RWPE2 (cell line): ENCODE measurements around the gene SLC9C1.

ENCODE experiments used
- ATAC-seq: fragments of 200-7000 bp; cut with Tn5 transposase; 3 replicates; pipeline ENCODE4 v1.9.1; 2021; ENCODE audit warnings: low read depth
- DNase-seq: peaks from one replicate; pipeline ENCODE4 v3.0.0-alpha.2; 2020; ENCODE audit warnings: low spot score
- H3K27ac ChIP-seq: fragments of 450-650 bp; 2 replicates; pipeline ENCODE4 v1.5.1; 2017; ENCODE audit warnings: mild to moderate bottlenecking; ENCODE audit not compliant: poor library complexity, severe bottlenecking
- H3K27me3 ChIP-seq: fragments of 250-450 bp; sonication (Bioruptor Pico); 2 replicates; pipeline ENCODE4 v1.5.1; 2021; ENCODE audit warnings: mild to moderate bottlenecking, moderate library complexity; ENCODE audit not compliant: insufficient read depth, poor library complexity, severe bottlenecking
- H3K36me3 ChIP-seq: fragments of 250-450 bp; sonication (Bioruptor Pico); 2 replicates; pipeline ENCODE4 v1.5.1; 2020; ENCODE audit warnings: low read depth, mild to moderate bottlenecking, moderate library complexity
- H3K4me1 ChIP-seq: fragments of 250-450 bp; sonication (Bioruptor Pico); 2 replicates; pipeline ENCODE4 v1.5.1; 2021; ENCODE audit warnings: mild to moderate bottlenecking, moderate library complexity; ENCODE audit not compliant: insufficient read depth, poor library complexity, severe bottlenecking
- H3K4me3 ChIP-seq: fragments of 250-450 bp; sonication (Bioruptor Pico); 2 replicates; pipeline ENCODE4 v1.5.1; 2021; ENCODE audit warnings: mild to moderate bottlenecking, moderate library complexity; ENCODE audit not compliant: severe bottlenecking
- H3K9me3 ChIP-seq: fragments of 250-450 bp; sonication (Bioruptor Pico); 2 replicates; pipeline ENCODE4 v1.5.1; 2021; ENCODE audit warnings: mild to moderate bottlenecking, moderate library complexity; ENCODE audit not compliant: severe bottlenecking
- CTCF ChIP-seq: fragments of 450-650 bp; IDR thresholded peaks from one replicate; pipeline ENCODE4 v1.5.1; 2017; ENCODE audit warnings: mild to moderate bottlenecking, moderate library complexity; ENCODE audit not compliant: poor library complexity, severe bottlenecking

SLC9C1 gene

GRCh38 chr3:112338021-112338726, 44.2 kb upstream of the SLC9C1 start:
- DNase-seq = no peak
- H3K27ac ChIP-seq = no peak overlapping the region
- no peak for ATAC-seq
- TF ChIP-seq CTCF = no peak
- H3K27me3 ChIP-seq = no peaks in the 10 kb centered on the region
- H3K36me3 ChIP-seq = no peaks in the 10 kb centered on the region
- no peaks in the 10 kb centered on the region for H3K4me1 ChIP-seq
- no peaks in the 10 kb centered on the region for H3K9me3 ChIP-seq
- H3K4me3 ChIP-seq = no peak overlapping the region

GRCh38 chr3:112335434-112335781, 41.4 kb upstream of the SLC9C1 start:
- Histone ChIP-seq H3K27ac (no peak overlapping the region), H3K9me3 (no peaks in the 10 kb centered on the region), H3K27me3 (no peaks in the 10 kb centered on the region), H3K4me3 (no peak overlapping the region), H3K4me1 (no peaks in the 10 kb centered on the region), H3K36me3 (no peaks in the 10 kb centered on the region)
- DNase-seq (no peak), ATAC-seq (no peak)
- no peak for TF ChIP-seq CTCF

- Histone ChIP-seq H3K27me3 (no peaks in the 10 kb centered on the region), H3K27ac (no peak overlapping the region), H3K4me3 (no peak overlapping the region), H3K4me1 (no peaks in the 10 kb centered on the region), H3K36me3 (no peaks in the 10 kb centered on the region), H3K9me3 (no peaks in the 10 kb centered on the region)
- ATAC-seq = no peak
- no peak for DNase-seq
- TF ChIP-seq CTCF = no peak
Measured at GRCh38 chr3:112334691-112335433, 40.8 kb upstream of the SLC9C1 start.

- Histone ChIP-seq H3K36me3 (no peaks in the 10 kb centered on the region), H3K27me3 (no peaks in the 10 kb centered on the region), H3K9me3 (no peaks in the 10 kb centered on the region), H3K4me3 (peak overlapping the region; percentile 31), H3K27ac (no peak overlapping the region), H3K4me1 (no peaks in the 10 kb centered on the region)
- DNase-seq = no peak
- ATAC-seq = peak; percentile 41; the same call in 2 of the 3 replicates
- no peak for TF ChIP-seq CTCF
Measured at GRCh38 chr3:112333381-112334317, 39.6 kb upstream of the SLC9C1 start.
